ENCODE measurements around the gene KIFBP. TPM values are rescaled to one million over a fixed set of nuclear protein-coding genes. Genes with fewer than 3 reads are reported as not detected.

KIFBP gene
- total RNA-seq, 5 donors from 2014 or later (not counting 1 experiment from before 2014, with no cell fraction given): 5.9 to 15.2 (median 13.2) TPM

DNA sequence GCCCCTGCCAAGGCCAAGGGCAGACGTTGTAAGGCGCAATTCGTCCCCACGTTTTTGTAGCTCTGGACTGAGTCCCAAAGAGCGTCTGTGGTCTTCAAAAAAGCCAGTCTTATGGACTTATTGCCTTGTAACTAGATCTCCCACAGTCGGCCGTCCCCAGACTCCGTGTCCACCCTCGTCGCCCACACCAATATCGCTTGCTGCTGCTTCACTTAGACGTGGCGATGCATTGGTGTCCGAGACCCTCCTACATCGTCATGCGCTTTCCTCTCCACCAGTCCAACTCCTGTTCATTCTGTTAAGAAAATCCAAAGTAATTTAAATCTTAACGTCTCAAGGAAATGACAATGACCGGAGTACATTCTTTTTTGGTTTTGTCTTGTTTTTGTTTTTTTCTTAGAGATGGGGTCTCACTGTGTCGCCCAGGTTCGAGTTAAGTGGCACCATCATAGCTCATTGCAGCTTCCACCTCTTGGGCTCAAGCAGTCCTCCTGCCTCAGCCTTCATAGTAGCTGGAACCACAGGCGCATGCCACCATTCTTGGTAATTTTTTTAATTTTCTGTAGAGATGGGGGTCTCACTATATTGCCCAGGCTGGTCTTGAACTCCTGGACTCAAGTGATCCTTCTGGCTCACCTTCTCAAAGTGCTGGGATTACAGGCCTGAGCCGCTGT, 851 bp downstream of the KIFBP start:
- ChIA-PET CTCF (interaction anchor here (0.6 to 2.4 kb wide), 4 partner anchors 11 to 140 kb away, joined by 3 to 10 read pairs (median 4); partner anchors contain the start of gene DDX21 (in 1 of the 2)), POLR2A (interaction anchor here (0.6 to 0.9 kb wide), 3 partner anchors 16 to 102 kb away, joined by 3 read pairs; no protein-coding TSS in a partner anchor)
- no peak for DNase-seq
- Histone ChIP-seq H3K9me3 (no peaks in the 10 kb centered on the region), H3K36me3 (ENCODE audit: control insufficient read depth in 2 of 2, extremely low read depth in 1 of 2, insufficient read depth in 1 of 2, low read length in 1 of 2) (peaks cover 0 to 3% of the 10 kb centered on the region in 2 donors), H3K4me3 (ENCODE audit: control insufficient read depth in 1 of 2, extremely low read depth in 1 of 2, low read length in 1 of 2) (peak overlapping the region; percentile 88 to 93), H3K27me3 (replicated peaks in 1 of 2; ENCODE audit: control insufficient read depth in 2 of 2, extremely low read depth in 1 of 2, insufficient read depth in 2 of 2, low read length in 1 of 2) (no peaks in the 10 kb centered on the region), H3K4me1 (ENCODE audit: control insufficient read depth in 1 of 2, extremely low read depth in 1 of 2, insufficient read depth in 2 of 2, low read length in 2 of 2) (peaks cover 9 to 35% of the 10 kb centered on the region in 2 experiments), H3K27ac (ENCODE audit: low read length) (peak overlapping the region; percentile 62)
- H3K27me3 Mint-ChIP-seq: no peaks in the 10 kb centered on the region
- H3K9me3 Mint-ChIP-seq: no peaks in the 10 kb centered on the region
- peaks cover 3% of the 10 kb centered on the region for H3K36me3 Mint-ChIP-seq
- H3K4me1 Mint-ChIP-seq: peaks cover 62 to 64% (median 62%) of the 10 kb centered on the region in 3 donors
- H3K4me3 Mint-ChIP-seq: peak overlapping the region; percentile 97 to 99 (median 99)
- H3K27ac Mint-ChIP-seq: peak overlapping the region; percentile 67 to 97
- ATAC-seq (replicated peaks in 1 of 4): no peak
- 17% methylated on average over 14 of the region's 22 CpGs for WGBS (ENCODE audit: insufficient coverage)

DNA sequence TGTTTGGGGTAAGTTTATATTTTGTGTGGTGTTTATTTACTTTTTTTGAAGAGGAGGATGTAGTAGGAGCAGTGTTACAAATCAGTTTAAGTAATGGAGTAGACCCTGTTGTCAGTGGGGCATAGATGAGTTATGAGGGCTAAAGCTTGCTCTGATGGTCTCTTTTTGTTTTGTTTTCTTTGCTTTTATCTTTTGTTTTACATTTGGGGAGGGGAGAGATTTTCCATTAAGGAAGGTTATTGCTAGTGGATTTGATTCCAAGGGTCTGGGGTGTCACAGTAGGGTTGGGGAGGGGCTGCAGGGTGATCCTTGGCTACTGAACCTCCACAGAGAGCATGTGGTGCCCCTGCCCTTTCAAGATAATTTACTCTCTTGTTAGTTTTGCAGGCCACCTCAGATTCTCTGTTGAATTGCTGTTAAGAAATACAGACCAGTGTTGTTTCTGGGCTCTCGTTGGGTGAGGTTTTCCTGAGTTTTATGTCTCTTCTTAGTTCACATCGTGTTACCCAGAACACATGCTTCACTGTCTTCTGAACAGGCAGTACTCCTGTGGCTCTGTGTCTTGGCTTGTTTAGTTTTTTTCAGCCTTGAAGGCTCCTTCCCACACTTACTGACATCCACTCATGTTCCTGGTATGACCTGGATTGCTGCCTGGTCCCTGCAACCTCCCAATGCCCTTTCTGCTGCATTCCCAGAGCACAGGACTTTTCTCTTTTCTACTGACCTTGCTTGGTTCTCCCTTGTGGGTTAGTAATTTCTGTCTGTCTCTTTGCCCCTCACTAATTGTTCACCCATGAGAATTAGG, 4.2 kb downstream of the KIFBP start:
- WGBS (ENCODE audit: insufficient coverage): 80% methylated on average over 2 of the region's 2 CpGs
- no peaks in the 10 kb centered on the region for H3K36me3 Mint-ChIP-seq
- H3K27ac Mint-ChIP-seq: peak overlapping the region; percentile 10 to 72
- H3K27me3 Mint-ChIP-seq: no peaks in the 10 kb centered on the region
- H3K36me3 ChIP-seq (ENCODE audit: control insufficient read depth in 2 of 2, extremely low read depth in 1 of 2, insufficient read depth in 1 of 2, low read length in 1 of 2): no peaks in the 10 kb centered on the region
- DNase-seq (no peak), ATAC-seq (replicated peaks in 1 of 4) (no peak)
- no peak overlapping the region for H3K4me3 Mint-ChIP-seq
- H3K27me3 ChIP-seq (replicated peaks in 1 of 2; ENCODE audit: control insufficient read depth in 2 of 2, extremely low read depth in 1 of 2, insufficient read depth in 2 of 2, low read length in 1 of 2): no peaks in the 10 kb centered on the region
- H3K9me3 ChIP-seq: no peaks in the 10 kb centered on the region
- no peak overlapping the region for H3K4me3 ChIP-seq (ENCODE audit: control insufficient read depth in 1 of 2, extremely low read depth in 1 of 2, low read length in 1 of 2)
- ChIA-PET POLR2A (interaction anchor here (0.5 to 0.6 kb wide), 3 partner anchors 15 to 1057 kb away, joined by 3 to 5 read pairs (median 3); no protein-coding TSS in a partner anchor), CTCF (interaction anchor here (0.6 to 0.9 kb wide), 2 partner anchors 12 to 34 kb away, joined by 3 read pairs; no protein-coding TSS in a partner anchor)
- no peaks in the 10 kb centered on the region for H3K9me3 Mint-ChIP-seq
- peaks cover 71 to 79% (median 76%) of the 10 kb centered on the region in 3 donors for H3K4me1 Mint-ChIP-seq
- H3K4me1 ChIP-seq (ENCODE audit: control insufficient read depth in 1 of 2, extremely low read depth in 1 of 2, insufficient read depth in 2 of 2, low read length in 2 of 2): peaks cover 9 to 39% of the 10 kb centered on the region in 2 experiments
- H3K27ac ChIP-seq (ENCODE audit: low read length): no peak overlapping the region

DNA sequence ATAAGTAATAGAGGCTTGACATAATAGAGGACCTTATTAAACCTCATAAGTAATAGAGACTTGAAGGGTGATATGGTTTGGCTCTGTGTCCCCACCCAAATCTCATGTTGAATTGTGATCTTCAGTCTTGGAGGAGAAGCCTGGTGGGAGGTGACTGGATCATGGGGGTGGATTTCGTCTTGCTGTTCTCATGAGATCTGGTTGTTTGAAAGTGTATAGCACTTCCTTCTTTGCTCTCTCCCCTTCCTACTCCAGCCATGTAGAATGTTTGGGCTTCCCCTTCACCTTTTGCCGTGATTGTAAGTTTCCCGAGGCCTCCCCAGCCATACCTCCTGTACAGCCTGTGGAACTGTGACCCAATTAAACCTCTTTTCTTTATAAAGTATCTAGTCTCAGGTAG, 8.6 kb downstream of the KIFBP start:
- CTCF ChIA-PET: no interaction called here
- H3K27me3 ChIP-seq (replicated peaks in 1 of 2; ENCODE audit: control insufficient read depth in 2 of 2, extremely low read depth in 1 of 2, insufficient read depth in 2 of 2, low read length in 1 of 2): no peaks in the 10 kb centered on the region
- no peak for DNase-seq
- H3K27ac ChIP-seq (ENCODE audit: low read length): no peak overlapping the region
- H3K4me3 Mint-ChIP-seq: no peak overlapping the region
- H3K9me3 ChIP-seq: no peaks in the 10 kb centered on the region
- no peaks in the 10 kb centered on the region for H3K9me3 Mint-ChIP-seq
- peak overlapping the region; percentile 68 to 71 for H3K27ac Mint-ChIP-seq
- no peak overlapping the region for H3K4me3 ChIP-seq (ENCODE audit: control insufficient read depth in 1 of 2, extremely low read depth in 1 of 2, low read length in 1 of 2)
- WGBS (ENCODE audit: insufficient coverage): no CpG with 5 or more reads among the region's 3 CpGs
- H3K36me3 Mint-ChIP-seq: no peaks in the 10 kb centered on the region
- peaks cover 4 to 6% of the 10 kb centered on the region in 2 experiments for H3K4me1 ChIP-seq (ENCODE audit: control insufficient read depth in 1 of 2, extremely low read depth in 1 of 2, insufficient read depth in 2 of 2, low read length in 2 of 2)
- no peaks in the 10 kb centered on the region for H3K27me3 Mint-ChIP-seq
- POLR2A ChIA-PET: no interaction called here
- peaks cover 5 to 11% of the 10 kb centered on the region in 2 donors for H3K36me3 ChIP-seq (ENCODE audit: control insufficient read depth in 2 of 2, extremely low read depth in 1 of 2, insufficient read depth in 1 of 2, low read length in 1 of 2)
- no peak for ATAC-seq (replicated peaks in 1 of 4)
- H3K4me1 Mint-ChIP-seq: peaks cover 37 to 44% (median 40%) of the 10 kb centered on the region in 3 donors

DNA sequence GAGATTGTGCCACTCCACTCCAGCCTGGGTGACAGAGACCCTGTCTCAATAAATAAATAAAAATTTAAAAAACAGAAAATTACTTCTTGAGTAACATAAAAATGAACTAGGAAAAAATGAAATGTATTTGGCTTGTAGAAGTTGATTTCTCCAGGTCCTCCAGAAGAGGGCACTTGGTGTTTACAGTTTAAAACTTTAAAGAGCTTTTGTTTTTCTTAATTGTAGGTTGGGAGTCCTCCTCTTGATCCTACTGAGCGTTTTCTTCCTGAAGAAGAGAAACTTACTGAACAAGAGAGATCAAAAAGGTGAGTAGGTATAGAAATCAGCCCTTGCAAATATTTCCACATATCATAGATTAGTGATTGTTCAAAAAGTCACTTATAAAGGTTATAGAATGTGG, 16.2 kb downstream of the KIFBP start:
- Histone ChIP-seq H3K36me3 (ENCODE audit: control insufficient read depth in 2 of 2, extremely low read depth in 1 of 2, insufficient read depth in 1 of 2, low read length in 1 of 2) (peaks cover 5 to 45% of the 10 kb centered on the region in 2 donors), H3K27me3 (replicated peaks in 1 of 2; ENCODE audit: control insufficient read depth in 2 of 2, extremely low read depth in 1 of 2, insufficient read depth in 2 of 2, low read length in 1 of 2) (no peaks in the 10 kb centered on the region), H3K4me1 (ENCODE audit: control insufficient read depth in 1 of 2, extremely low read depth in 1 of 2, insufficient read depth in 2 of 2, low read length in 2 of 2) (no peaks in the 10 kb centered on the region), H3K27ac (ENCODE audit: low read length) (no peak overlapping the region), H3K4me3 (ENCODE audit: control insufficient read depth in 1 of 2, extremely low read depth in 1 of 2, low read length in 1 of 2) (no peak overlapping the region), H3K9me3 (no peaks in the 10 kb centered on the region)
- H3K27me3 Mint-ChIP-seq: no peaks in the 10 kb centered on the region
- WGBS (ENCODE audit: insufficient coverage): no CpG with 5 or more reads among the region's 1 CpG
- no peak overlapping the region for H3K4me3 Mint-ChIP-seq
- peaks cover 0 to 3% (median 2%) of the 10 kb centered on the region in 3 donors for H3K4me1 Mint-ChIP-seq
- ATAC-seq (replicated peaks in 1 of 4) (peak; percentile 59 to 73 (median 60)), DNase-seq (peak in 3 of 35 experiments; percentile 16 to 68 (median 26))
- no peak overlapping the region for H3K27ac Mint-ChIP-seq
- ChIA-PET CTCF (interaction anchor here (0.7 to 4.4 kb wide), 21 partner anchors 11 to 388 kb away, joined by 3 to 98 read pairs (median 4); partner anchors contain the start of gene SRGN (in 1 of the 2)), POLR2A (interaction anchor here (0.6 to 1.3 kb wide), 5 partner anchors 83 to 256 kb away, joined by 3 to 11 read pairs (median 4); partner anchors contain the start of gene SRGN (in 1 of the 2))
- H3K36me3 Mint-ChIP-seq: peaks cover 7% of the 10 kb centered on the region
- H3K9me3 Mint-ChIP-seq: no peaks in the 10 kb centered on the region

DNA sequence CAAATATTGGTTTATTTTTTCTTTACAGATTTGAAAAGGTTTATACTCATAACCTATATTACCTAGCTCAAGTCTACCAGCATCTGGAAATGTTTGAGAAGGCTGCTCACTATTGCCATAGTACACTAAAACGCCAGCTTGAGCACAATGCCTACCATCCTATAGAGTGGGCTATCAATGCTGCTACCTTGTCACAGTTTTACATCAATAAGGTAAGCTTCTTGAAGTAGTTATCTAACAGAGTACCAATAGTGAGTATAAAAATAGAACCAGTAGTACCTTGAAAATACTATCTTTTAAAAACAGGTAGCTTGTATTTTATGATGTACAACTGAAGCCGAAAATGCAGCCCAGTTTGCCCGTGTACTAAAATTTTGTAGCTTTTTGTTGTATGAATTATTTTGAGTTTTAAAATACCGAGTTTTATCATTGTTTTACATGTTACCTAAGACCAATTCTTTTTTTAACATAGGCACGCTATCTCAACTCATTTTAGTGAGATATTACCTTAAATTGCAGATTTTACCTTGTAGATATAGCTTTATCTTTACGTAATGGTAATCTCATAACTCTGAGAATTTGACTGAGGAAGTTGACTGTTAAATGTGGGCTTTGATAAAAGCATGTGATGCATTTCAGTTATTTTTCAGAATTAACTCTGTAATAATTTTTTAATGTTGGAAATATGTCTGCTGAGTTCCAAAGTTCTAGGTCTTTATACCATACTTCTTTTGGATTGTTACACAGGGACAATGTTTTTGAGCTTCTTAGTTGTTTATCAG, 17.3 kb downstream of the KIFBP start:
- Mint-ChIP-seq H3K9me3 (no peaks in the 10 kb centered on the region), H3K36me3 (peaks cover 16% of the 10 kb centered on the region)
- CTCF ChIA-PET: interaction anchor here (0.5 to 4.4 kb wide), 28 partner anchors 13 to 402 kb away, joined by 3 to 98 read pairs (median 4); partner anchors contain the start of genes HKDC1 (in 1 of the 2) and SRGN (in 1 of the 2)

More for the DNA sequence above, 17.3 kb downstream of the KIFBP start:
- peaks cover 0 to 3% (median 2%) of the 10 kb centered on the region in 3 donors for H3K4me1 Mint-ChIP-seq
- no peak overlapping the region for H3K27ac ChIP-seq (ENCODE audit: low read length)
- no peaks in the 10 kb centered on the region for H3K9me3 ChIP-seq
- no peak for DNase-seq
- no peak overlapping the region for H3K27ac Mint-ChIP-seq
- no peak for ATAC-seq (replicated peaks in 1 of 4)
- no peaks in the 10 kb centered on the region for H3K27me3 ChIP-seq (replicated peaks in 1 of 2; ENCODE audit: control insufficient read depth in 2 of 2, extremely low read depth in 1 of 2, insufficient read depth in 2 of 2, low read length in 1 of 2)
- WGBS (ENCODE audit: insufficient coverage): no CpG with 5 or more reads among the region's 6 CpGs
- H3K36me3 ChIP-seq (ENCODE audit: control insufficient read depth in 2 of 2, extremely low read depth in 1 of 2, insufficient read depth in 1 of 2, low read length in 1 of 2): peaks cover 1 to 40% of the 10 kb centered on the region in 2 donors
- no peaks in the 10 kb centered on the region for H3K27me3 Mint-ChIP-seq
- no peak overlapping the region for H3K4me3 Mint-ChIP-seq
- POLR2A ChIA-PET: interaction anchor here (0.5 to 1.3 kb wide), 8 partner anchors 21 to 149 kb away, joined by 3 to 5 read pairs (median 3); partner anchors contain the start of gene SRGN (in 1 of the 2)
- H3K4me1 ChIP-seq (ENCODE audit: control insufficient read depth in 1 of 2, extremely low read depth in 1 of 2, insufficient read depth in 2 of 2, low read length in 2 of 2): no peaks in the 10 kb centered on the region
- H3K4me3 ChIP-seq (ENCODE audit: control insufficient read depth in 1 of 2, extremely low read depth in 1 of 2, low read length in 1 of 2): no peak overlapping the region

Measured in T-cell (primary cell).